Activated naive CD4-positive, alpha-beta T cell treated with anti-CD3 and anti-CD28 coated beads, Interleukin-2, amount 50 U/mL, for 24 hours (primary cell): ENCODE results near the gene IFNL4.
A peak's percentile ranks its signal among the peaks of the same experiment; 100 is the strongest.
"Not testable (repeated sequence)": the region's sequence is repeated elsewhere in the genome, so short reads cannot be mapped to it uniquely, and the experiment has no call there.

Experiments used
- H3K27ac Mint-ChIP-seq: one replicate; pipeline ENCODE4 v1.8.0; 2021; ENCODE audit warnings: mild to moderate bottlenecking, mixed read lengths
- H3K27me3 Mint-ChIP-seq: one replicate; pipeline ENCODE4 v1.8.0; 2021; ENCODE audit warnings: mixed read lengths
- H3K36me3 Mint-ChIP-seq: one replicate; pipeline ENCODE4 v1.8.0; 2021; ENCODE audit warnings: mixed read lengths
- H3K4me1 Mint-ChIP-seq: one replicate; pipeline ENCODE4 v1.8.0; 2021; ENCODE audit warnings: mixed read lengths
- H3K4me3 Mint-ChIP-seq: one replicate; pipeline ENCODE4 v1.8.0; 2021; ENCODE audit warnings: mild to moderate bottlenecking, mixed read lengths
- H3K9me3 Mint-ChIP-seq: one replicate; pipeline ENCODE4 v1.8.0; 2021; ENCODE audit warnings: mixed read lengths

Gene IFNL4

DNA sequence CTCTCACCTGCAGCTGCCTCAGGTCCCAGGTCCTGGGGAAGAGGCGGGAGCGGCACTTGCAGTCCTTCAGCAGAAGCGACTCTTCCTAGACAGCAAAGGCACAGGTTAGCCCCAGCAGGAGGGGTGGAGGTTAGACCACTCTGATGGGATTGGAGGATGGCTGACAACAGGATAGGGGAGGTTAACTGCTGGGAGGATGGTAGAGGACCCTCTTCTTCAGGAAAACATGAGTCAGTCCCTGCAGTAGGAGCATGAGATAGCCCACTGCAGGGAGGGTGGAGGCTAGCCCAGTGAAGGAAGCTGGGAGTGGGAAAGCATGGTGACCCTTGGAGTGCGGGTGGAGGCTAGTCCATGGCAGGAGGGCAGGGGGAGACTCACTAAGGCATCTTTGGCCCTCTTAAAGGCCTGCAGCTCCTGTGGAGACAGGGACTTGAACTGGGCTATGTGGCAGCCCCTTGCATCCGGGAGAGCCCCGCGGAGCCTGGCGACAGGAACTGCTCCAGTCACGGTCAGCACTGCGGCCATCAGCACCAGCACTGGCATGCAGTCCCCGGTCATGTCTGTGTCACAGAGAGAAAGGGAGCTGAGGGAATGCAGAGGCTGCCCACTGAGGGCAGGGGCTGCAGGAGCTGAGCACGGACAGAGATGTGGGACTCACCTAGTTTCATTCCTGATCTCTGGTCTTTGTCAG is 4.1 kb downstream of the IFNL4 start, which contains the start of gene IFNL3:
IFNL3 (minus strand) TSS at position 597 of the 691 bp plus-strand sequence; CDS start at position 558, 39 bp downstream.
- H3K27ac Mint-ChIP-seq, H3K4me1 Mint-ChIP-seq, H3K36me3 Mint-ChIP-seq, H3K9me3 Mint-ChIP-seq, H3K27me3 Mint-ChIP-seq, H3K4me3 Mint-ChIP-seq: not testable (repeated sequence)

DNA sequence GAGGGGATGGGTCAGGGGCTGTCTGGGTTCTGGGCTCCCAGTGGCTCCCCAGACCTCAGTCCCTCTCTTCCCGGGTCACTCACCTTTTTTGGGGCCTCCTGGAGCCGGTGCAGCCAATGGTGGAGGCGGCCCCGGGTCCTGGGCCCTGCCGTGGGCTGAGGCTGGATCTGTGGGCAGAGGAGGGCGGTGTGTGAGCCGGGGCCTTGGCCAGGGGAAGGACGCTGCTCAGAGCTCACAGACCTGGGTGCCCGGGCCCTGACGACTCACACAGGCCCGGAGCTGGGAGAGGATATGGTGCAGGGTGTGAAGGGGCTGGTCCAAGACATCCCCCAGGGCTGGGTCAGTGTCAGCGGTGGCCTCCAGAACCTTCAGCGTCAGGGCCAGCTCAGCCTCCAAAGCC is 4.9 kb downstream of the IFNL4 start:
- H3K9me3 Mint-ChIP-seq, H3K4me3 Mint-ChIP-seq, H3K36me3 Mint-ChIP-seq, H3K27me3 Mint-ChIP-seq, H3K27ac Mint-ChIP-seq, H3K4me1 Mint-ChIP-seq: not testable (repeated sequence)

DNA sequence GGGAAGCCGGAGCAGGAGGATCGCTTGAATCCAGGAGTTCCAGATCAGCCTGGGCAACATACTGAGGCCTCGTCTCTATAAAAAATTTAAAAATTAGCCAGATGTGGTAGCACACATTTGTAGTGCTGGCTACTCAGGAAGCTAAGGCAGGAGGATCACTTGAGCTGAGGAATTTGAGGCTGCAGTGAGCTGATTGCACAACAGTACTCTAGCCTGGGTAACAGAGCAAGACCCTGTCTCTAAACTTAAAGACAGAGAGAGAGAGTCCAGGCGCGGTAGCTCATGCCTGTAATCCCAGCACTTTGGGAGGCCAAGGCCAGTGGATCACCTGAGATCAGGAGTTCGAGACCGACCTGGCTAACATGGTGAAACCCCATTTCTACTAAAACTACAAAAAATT is 8.2 kb downstream of the IFNL4 start:
- Mint-ChIP-seq H3K4me3 (no peak overlapping the region), H3K27me3 (no peaks in the 10 kb centered on the region), H3K36me3 (no peaks in the 10 kb centered on the region), H3K4me1 (peaks cover 34% of the 10 kb centered on the region), H3K9me3 (no peaks in the 10 kb centered on the region), H3K27ac (no peak overlapping the region)

DNA sequence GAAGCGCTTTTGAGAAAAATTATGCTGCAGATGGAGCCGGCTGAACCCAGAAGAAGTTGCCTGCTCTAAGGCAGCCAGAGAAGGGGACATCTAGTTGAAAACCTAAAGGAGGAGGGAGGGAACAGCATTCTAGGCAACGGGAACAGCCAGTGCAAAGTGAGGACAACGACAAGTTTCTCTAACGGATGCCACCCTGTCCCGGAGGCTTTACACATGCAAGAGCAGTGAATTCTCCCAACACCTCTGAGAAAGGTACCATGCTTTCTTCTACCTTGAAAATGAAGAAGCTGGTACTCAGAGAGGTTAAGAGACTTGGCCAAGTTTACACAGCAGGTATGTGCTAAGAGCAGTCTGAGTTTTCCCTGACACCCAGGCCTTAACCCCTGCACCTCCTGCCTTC is 9.7 kb downstream of the IFNL4 start:
- Mint-ChIP-seq H3K9me3 (no peaks in the 10 kb centered on the region), H3K4me1 (peaks cover 34% of the 10 kb centered on the region), H3K36me3 (no peaks in the 10 kb centered on the region), H3K27ac (no peak overlapping the region), H3K27me3 (no peaks in the 10 kb centered on the region), H3K4me3 (no peak overlapping the region)

DNA sequence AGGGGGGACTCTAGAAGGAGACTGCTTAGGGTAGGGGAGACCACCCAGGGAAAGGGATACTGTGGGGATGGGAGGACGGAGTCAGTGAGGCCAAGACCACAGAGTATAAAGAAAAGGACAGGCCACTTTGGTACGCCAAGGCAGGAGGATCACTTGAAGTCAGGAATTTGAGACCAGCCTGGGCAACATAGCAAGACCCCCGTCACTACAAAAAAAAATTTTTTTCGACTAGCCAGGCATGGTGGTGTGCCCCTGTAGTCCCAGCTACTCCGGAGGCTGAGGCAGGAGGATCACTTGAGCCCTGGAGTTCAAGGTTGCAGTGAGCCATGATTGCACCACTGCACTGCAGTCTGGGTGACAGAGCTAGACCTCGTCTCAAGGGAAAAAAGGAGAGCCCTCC is 10.4 kb downstream of the IFNL4 start:
- peak overlapping the region; percentile 95 for H3K27ac Mint-ChIP-seq
- peak overlapping the region; percentile 77 for H3K4me3 Mint-ChIP-seq

DNA sequence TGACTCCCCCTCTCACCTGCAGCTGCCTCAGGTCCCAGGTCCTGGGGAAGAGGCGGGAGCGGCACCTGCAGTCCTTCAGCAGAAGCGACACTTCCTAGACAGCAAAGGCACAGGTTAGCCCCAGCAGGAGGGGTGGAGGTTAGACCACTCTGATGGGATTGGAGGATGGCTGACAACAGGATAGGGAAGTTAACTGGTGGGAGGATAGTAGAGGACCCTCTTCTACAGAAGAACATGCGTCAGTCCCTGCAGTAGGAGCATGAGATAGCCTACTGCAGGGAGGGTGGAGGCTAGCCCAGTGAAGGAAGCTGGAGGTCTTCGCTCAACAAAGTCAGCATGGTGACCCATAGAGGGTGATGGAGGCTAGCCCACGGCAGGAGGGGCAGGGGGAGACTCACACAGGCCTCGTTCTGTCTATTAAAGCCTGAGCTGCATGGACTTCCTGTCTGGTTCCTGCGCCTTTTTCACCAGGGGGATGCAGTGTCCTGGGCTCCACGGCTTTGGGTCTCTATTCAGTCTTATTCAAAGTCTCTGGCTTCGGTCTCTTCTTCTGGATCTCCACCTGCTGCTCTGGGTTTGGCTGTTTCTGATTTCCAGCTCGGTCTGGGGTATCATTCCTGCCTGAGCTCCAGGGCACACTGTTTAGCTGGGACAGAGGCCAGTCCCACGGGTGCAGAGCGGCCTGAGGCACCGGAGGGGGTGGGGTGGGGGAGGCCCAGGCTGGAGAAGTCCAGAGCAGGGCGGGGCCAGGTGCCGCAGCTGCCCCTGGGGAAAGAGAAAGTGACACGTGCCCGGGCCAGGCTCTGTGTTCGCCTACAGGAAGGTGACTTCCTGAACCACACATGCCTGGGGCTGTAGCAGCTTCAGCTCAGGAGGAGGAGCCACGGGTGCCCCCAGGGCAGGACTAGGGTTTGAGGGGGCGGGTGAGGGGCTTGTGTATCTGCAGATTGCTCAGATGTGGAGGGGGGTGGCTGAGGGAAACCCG is 11.2 kb downstream of the IFNL4 start:
- peak overlapping the region; percentile 77 for H3K4me3 Mint-ChIP-seq
- H3K36me3 Mint-ChIP-seq: no peaks in the 10 kb centered on the region
- no peaks in the 10 kb centered on the region for H3K9me3 Mint-ChIP-seq
- H3K27me3 Mint-ChIP-seq: no peaks in the 10 kb centered on the region
- H3K27ac Mint-ChIP-seq: peak overlapping the region; percentile 95
- H3K4me1 Mint-ChIP-seq: peaks cover 34% of the 10 kb centered on the region

More for the DNA sequence above, 10.4 kb downstream of the IFNL4 start:
- H3K27me3 Mint-ChIP-seq: no peaks in the 10 kb centered on the region
- no peaks in the 10 kb centered on the region for H3K9me3 Mint-ChIP-seq
- peaks cover 34% of the 10 kb centered on the region for H3K4me1 Mint-ChIP-seq
- H3K36me3 Mint-ChIP-seq: no peaks in the 10 kb centered on the region

DNA sequence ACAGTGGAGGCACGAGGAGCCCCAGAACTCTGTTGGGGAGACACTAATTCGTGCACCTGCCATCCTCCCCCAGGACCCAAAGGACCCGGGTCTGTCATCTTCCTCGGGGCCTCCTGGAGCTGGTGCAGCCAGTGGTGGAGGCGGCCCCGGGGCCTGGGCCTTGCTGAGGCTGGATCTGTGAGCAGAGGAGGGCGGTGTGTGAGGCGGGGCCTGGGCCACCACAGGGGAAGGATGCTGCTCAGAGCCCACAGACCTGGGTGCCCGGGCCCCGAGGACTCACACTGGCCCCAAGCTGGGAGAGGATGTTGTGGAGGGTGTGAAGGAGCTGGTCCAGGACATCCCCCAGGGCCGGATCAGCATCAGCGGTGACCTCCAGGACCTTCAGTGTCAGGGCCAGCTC is 12.1 kb downstream of the IFNL4 start:
- H3K27me3 Mint-ChIP-seq: no peaks in the 10 kb centered on the region
- H3K9me3 Mint-ChIP-seq: no peaks in the 10 kb centered on the region
- H3K4me3 Mint-ChIP-seq: peak overlapping the region; percentile 34
- peak overlapping the region; percentile 81 for H3K27ac Mint-ChIP-seq
- peaks cover 34% of the 10 kb centered on the region for H3K4me1 Mint-ChIP-seq
- H3K36me3 Mint-ChIP-seq: no peaks in the 10 kb centered on the region

DNA sequence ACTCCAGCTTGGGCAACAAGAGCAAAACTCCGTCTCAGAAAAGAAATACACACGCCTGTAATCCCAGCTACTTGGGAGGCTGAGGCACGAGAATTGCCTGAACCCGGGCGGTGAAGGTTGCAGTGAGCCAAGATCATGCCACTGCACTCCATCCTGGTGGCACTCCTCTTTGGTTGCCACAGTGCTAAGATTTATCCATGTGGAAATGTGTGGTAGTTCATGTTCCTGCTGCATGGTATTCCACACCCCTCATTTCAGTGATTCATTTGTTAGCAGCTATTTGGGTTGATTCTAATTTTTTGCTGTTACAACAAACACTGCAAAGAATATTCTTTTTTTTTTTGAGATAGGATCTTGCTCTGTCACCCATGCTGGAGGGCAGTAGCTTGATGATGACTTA is 15.9 kb downstream of the IFNL4 start:
- H3K9me3 Mint-ChIP-seq: no peaks in the 10 kb centered on the region
- no peak overlapping the region for H3K27ac Mint-ChIP-seq
- H3K4me3 Mint-ChIP-seq: no peak overlapping the region
- peaks cover 19% of the 10 kb centered on the region for H3K4me1 Mint-ChIP-seq
- no peaks in the 10 kb centered on the region for H3K36me3 Mint-ChIP-seq
- no peaks in the 10 kb centered on the region for H3K27me3 Mint-ChIP-seq

DNA sequence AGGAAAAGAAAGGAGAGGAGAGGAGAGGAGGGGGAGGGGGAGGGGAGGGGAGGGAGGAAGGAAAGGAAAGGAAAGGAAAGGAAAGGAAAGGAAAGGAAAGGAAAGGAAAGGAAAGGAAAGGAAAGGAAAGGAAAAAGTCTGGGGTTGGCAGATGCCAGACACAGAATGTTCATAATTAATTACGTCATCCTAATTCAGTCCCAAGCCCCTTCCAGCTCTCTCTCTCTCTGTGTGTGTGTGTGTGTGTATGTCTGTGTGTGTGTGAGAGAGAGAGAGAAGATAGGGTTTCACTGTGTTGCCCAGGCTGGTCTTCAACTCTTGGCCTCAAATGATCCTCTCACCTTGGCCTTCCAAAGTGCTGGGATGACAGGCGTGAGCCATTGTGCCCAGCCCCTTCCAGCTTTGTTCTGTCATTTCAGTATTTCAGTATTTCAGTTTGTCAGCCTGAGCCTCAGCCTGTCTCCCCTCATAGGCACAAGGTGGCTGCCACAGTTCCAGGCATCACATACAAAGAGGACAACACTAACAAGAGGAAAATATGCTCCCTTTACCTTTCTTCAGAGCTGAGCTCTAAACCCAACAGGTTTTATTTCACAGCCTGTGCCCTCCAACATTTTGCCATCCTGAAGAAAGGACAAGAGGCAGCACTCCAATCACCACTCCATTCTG is 18.4 kb downstream of the IFNL4 start:
- Mint-ChIP-seq H3K9me3 (no peaks in the 10 kb centered on the region), H3K27ac (no peak overlapping the region), H3K4me3 (no peak overlapping the region), H3K4me1 (no peaks in the 10 kb centered on the region), H3K27me3 (no peaks in the 10 kb centered on the region), H3K36me3 (peaks cover 2% of the 10 kb centered on the region)

DNA sequence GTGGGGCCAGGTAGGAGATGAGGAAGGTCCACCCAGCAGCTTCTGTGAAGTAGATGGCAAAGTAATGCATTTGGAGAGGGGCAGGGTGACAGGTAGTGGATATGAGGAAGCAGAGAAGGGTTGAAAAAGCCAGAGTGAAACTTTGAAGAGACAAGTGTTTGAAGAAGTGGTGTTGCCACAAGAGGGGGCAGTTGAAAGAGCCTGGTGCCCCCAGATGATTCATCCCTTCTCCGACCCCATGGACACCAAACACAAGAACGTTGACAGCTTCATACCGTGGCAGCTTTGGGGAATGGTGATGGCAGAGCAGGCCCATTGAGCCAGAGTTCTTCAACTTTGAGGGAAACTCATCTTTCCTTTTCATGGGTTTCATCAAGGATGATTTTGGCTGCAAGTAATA is 23.7 kb downstream of the IFNL4 start:
- Mint-ChIP-seq H3K4me1 (no peaks in the 10 kb centered on the region), H3K9me3 (no peaks in the 10 kb centered on the region), H3K27ac (no peak overlapping the region), H3K36me3 (peaks cover 2% of the 10 kb centered on the region), H3K27me3 (peaks cover 12% of the 10 kb centered on the region), H3K4me3 (no peak overlapping the region)

DNA sequence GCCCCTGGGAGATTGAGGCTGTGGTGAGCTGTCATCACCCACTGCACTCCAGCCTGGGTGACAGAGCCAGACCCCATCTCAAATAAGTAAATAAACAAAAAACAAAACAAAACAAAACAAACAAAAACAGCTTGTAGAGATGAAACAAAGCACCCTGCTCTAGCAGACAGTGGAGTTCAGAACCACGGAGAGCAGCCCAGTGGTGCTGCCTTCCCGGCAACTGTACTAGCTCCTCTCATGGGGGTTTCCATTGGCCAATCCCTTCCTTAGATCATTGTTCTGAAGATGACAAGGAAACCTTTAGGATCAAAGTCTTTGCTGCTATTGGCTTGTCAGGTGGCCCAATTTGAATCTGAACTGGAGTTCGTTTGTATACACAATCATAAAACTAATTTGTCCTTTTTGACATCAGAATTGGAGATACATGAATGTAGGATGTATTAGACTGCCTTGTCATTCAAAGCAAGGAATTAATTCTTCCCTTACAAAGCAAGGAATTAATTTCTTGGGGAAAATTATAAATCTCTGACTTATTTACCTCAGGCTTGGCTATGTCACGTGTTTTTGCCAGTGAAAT is 24.9 kb downstream of the IFNL4 start:
- peaks cover 16% of the 10 kb centered on the region for H3K27me3 Mint-ChIP-seq
- no peak overlapping the region for H3K27ac Mint-ChIP-seq
- peaks cover 2% of the 10 kb centered on the region for H3K36me3 Mint-ChIP-seq
- no peak overlapping the region for H3K4me3 Mint-ChIP-seq
- H3K4me1 Mint-ChIP-seq: no peaks in the 10 kb centered on the region
- H3K9me3 Mint-ChIP-seq: no peaks in the 10 kb centered on the region

DNA sequence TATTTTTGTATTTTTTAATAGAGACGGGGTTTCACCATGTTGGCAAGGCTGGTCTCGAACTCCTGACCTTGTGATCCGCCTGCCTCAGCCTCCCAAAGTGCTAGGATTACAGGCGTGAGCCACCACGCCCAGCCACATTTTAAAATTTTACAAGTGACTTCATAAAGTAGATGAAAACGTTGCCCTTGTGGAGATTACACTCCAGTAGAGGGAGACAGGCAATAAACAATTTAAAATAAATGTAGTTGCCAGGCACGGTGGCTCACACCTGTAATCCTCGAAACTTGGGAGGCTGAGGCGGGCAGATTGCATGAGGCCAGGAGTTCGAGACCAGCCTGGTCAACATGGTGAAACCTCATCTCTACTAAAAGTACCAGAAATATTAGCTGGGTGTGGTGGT is 29.5 kb downstream of the IFNL4 start:
- H3K9me3 Mint-ChIP-seq, H3K27ac Mint-ChIP-seq, H3K4me1 Mint-ChIP-seq, H3K4me3 Mint-ChIP-seq, H3K36me3 Mint-ChIP-seq: not testable (repeated sequence)
- H3K27me3 Mint-ChIP-seq: peaks cover 14% of the 10 kb centered on the region

DNA sequence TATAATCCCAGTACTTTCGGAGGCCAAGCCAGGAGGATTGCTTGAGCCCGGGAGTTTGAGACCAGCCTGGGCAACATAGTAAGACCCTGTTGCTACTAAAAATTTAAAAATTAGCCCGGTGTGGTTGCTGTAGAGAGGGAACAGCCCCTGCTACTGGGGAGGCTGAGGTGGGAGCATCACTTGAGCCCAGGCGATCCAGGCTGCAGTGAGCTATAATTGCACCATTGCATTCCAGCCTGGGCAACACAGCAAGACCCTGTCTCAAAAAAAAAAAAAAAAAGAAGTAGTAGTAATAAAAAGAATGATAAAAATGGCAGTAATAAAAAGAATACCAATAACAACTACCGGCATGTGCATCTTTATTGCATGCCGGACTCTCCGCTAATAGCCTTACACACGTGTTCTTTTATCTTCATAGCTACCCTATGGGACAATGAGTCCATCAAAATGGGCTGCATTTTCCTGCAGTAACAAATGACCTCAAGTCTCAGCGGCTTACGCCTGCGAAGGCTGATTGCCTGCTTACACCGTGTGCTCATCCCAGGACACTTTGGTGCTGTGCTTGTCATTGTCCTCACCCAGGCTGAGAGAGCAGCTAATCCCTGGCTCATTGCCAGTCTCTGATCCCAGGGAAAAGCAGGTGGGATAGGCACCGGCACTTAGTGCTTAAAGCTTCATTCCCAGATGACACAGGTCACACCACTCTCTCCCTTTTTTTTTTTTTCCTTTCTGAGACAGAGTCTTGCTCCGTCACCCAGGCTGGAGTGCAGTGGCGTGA is 30.2 kb downstream of the IFNL4 start:
- peak overlapping the region; percentile 30 for H3K27ac Mint-ChIP-seq
- peaks cover 12% of the 10 kb centered on the region for H3K27me3 Mint-ChIP-seq
- H3K4me1 Mint-ChIP-seq: no peaks in the 10 kb centered on the region
- H3K36me3 Mint-ChIP-seq: no peaks in the 10 kb centered on the region
- H3K9me3 Mint-ChIP-seq: no peaks in the 10 kb centered on the region
- no peak overlapping the region for H3K4me3 Mint-ChIP-seq

DNA sequence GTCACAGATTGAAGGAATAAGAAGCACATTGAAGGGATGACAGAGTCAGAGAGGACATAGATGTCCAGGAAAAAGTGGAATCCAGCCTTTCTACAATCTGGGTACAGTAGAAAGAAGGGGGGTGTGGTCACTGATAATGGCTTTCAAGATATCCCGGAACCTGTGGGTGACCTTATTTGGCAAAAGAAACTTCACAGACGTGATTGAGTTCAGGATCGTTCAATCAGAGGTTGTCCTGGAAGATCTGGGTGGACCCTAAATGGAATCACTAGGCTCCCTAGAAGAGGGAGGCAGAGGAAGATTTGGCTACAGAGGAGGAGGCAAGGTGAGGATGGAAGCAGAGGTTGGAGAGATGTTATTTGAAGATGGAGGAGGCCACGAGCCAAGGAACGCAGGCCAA is 31.6 kb downstream of the IFNL4 start:
- H3K4me1 Mint-ChIP-seq: no peaks in the 10 kb centered on the region
- H3K9me3 Mint-ChIP-seq: no peaks in the 10 kb centered on the region
- peaks cover 11% of the 10 kb centered on the region for H3K27me3 Mint-ChIP-seq
- no peaks in the 10 kb centered on the region for H3K36me3 Mint-ChIP-seq
- H3K27ac Mint-ChIP-seq: no peak overlapping the region
- no peak overlapping the region for H3K4me3 Mint-ChIP-seq

DNA sequence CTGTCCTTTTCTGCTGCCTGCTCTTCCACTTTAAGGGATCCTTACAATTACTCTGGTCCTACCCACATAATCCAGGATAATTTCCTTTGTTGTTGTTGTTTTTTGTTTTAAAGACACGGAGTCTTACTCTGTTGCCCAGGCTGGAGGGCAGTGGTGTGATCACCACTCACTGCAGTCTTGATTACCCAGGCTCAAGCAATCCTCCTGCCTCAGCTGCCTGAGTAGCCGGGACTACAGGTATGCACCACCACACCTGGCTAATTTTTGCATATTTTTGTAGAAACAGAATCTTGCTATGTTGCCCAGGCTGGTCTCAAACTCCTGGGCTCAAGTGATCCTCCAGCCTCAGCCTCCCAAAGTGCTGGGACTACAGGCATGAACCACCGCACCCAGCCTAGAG is 33.3 kb downstream of the IFNL4 start:
- H3K4me3 Mint-ChIP-seq, H3K36me3 Mint-ChIP-seq, H3K4me1 Mint-ChIP-seq, H3K9me3 Mint-ChIP-seq, H3K27me3 Mint-ChIP-seq, H3K27ac Mint-ChIP-seq: not testable (repeated sequence)
